Calu3 (cell line): Measurements from ENCODE around the gene BDKRB2. TPM values are rescaled to one million over a fixed set of nuclear protein-coding genes. Genes with fewer than 3 reads are reported as not detected.

Experiments used
- BruUV-seq: library from RNA; stranded (reverse); fragments of 400-500 nt; replicated peaks from 2 replicates; lab custom pipeline; 2021; lab: Mats Ljungman, UMichigan
- CTCF ChIA-PET: fragments of 300-600 bp; sonication (Branson Sonifier 250); formaldehyde crosslinking; loops from one replicate; lab custom pipeline; 2022; ENCODE audit warnings: antibody characterized with exemption; lab: Charles Lee
- DNase-seq: peaks from one replicate; pipeline ENCODE4 v3.0.0; 2022
- H3K27ac Mint-ChIP-seq: one replicate; pipeline ENCODE4 v1.8.0; 2022; ENCODE audit warnings: mixed read lengths; ENCODE audit not compliant: unreplicated experiment
- H3K27me3 Mint-ChIP-seq: one replicate; pipeline ENCODE4 v1.8.0; 2022; ENCODE audit warnings: mixed read lengths; ENCODE audit not compliant: unreplicated experiment
- H3K36me3 Mint-ChIP-seq: one replicate; pipeline ENCODE4 v1.8.0; 2022; ENCODE audit warnings: mild to moderate bottlenecking, moderate library complexity, mixed read lengths; ENCODE audit not compliant: insufficient read depth, unreplicated experiment
- H3K4me1 Mint-ChIP-seq: one replicate; pipeline ENCODE4 v1.8.0; 2022; ENCODE audit warnings: mild to moderate bottlenecking, low read depth, mixed read lengths; ENCODE audit not compliant: unreplicated experiment
- H3K4me3 Mint-ChIP-seq: one replicate; pipeline ENCODE4 v1.8.0; 2022; ENCODE audit warnings: mild to moderate bottlenecking, low read depth, moderate library complexity, mixed read lengths; ENCODE audit not compliant: unreplicated experiment
- H3K9me3 Mint-ChIP-seq: one replicate; pipeline ENCODE4 v1.8.0; 2022; ENCODE audit warnings: low read depth, mixed read lengths; ENCODE audit not compliant: unreplicated experiment
- CTCF ChIP-seq: fragments of 200-600 bp; IDR thresholded peaks from one replicate; pipeline ENCODE4 v1.8.0; 2022; ENCODE audit warnings: antibody characterized with exemption; ENCODE audit not compliant: unreplicated experiment
- intact Hi-C: fragments of 100-400 bp; cut with micrococcal nuclease; formaldehyde crosslinking; loops from one replicate; pipeline ENCODE4 v1.10.0; 2022; ENCODE audit not compliant: unreplicated experiment
- total RNA-seq: library from RNA; stranded (reverse); gene quantifications from 2 replicates; pipeline ENCODE4 v1.2.3, GENCODE V29; 2022

Gene BDKRB2
- total RNA-seq, 1 experiment from 2014 or later = 0.28 TPM

GRCh38 chr14:96225745-96226151 lies 21.1 kb downstream of the BDKRB2 start:
- no peaks in the 10 kb centered on the region for H3K9me3 Mint-ChIP-seq
- intact Hi-C loops = no loop called here
- no peak overlapping the region for H3K27ac Mint-ChIP-seq
- CTCF ChIA-PET = no interaction called here
- TF ChIP-seq CTCF = no peak
- BruUV-seq = no TSS peak
- no peak for DNase-seq
- H3K36me3 Mint-ChIP-seq = no peaks in the 10 kb centered on the region
- H3K4me3 Mint-ChIP-seq = no peak overlapping the region
- no peaks in the 10 kb centered on the region for H3K4me1 Mint-ChIP-seq
- H3K27me3 Mint-ChIP-seq = peaks cover 26% of the 10 kb centered on the region

GRCh38 chr14:96227428-96227827 lies 22.8 kb downstream of the BDKRB2 start:
- no peak for TF ChIP-seq CTCF
- Mint-ChIP-seq H3K36me3 (no peaks in the 10 kb centered on the region), H3K4me3 (no peak overlapping the region), H3K4me1 (no peaks in the 10 kb centered on the region), H3K27ac (no peak overlapping the region), H3K27me3 (peaks cover 12% of the 10 kb centered on the region), H3K9me3 (no peaks in the 10 kb centered on the region)
- BruUV-seq = no TSS peak
- CTCF ChIA-PET = no interaction called here
- no peak for DNase-seq
- intact Hi-C loops = no loop called here

GRCh38 chr14:96229315-96229714 lies 24.7 kb downstream of the BDKRB2 start:
- no peaks in the 10 kb centered on the region for H3K9me3 Mint-ChIP-seq
- DNase-seq = no peak
- intact Hi-C loops = no loop called here
- H3K27ac Mint-ChIP-seq = no peak overlapping the region
- no peak overlapping the region for H3K4me3 Mint-ChIP-seq
- no peaks in the 10 kb centered on the region for H3K36me3 Mint-ChIP-seq
- H3K4me1 Mint-ChIP-seq = no peaks in the 10 kb centered on the region
- peaks cover 12% of the 10 kb centered on the region for H3K27me3 Mint-ChIP-seq
- BruUV-seq = no TSS peak
- no peak for TF ChIP-seq CTCF
- CTCF ChIA-PET = interaction anchor here (0.6 kb wide), 1 partner anchor 13 kb away, joined by 5 read pairs; no protein-coding TSS in a partner anchor

- no TSS peak for BruUV-seq
- H3K4me3 Mint-ChIP-seq = no peak overlapping the region
- intact Hi-C loops = no loop called here
- no peak overlapping the region for H3K27ac Mint-ChIP-seq
- H3K36me3 Mint-ChIP-seq = no peaks in the 10 kb centered on the region
- H3K4me1 Mint-ChIP-seq = no peaks in the 10 kb centered on the region
- DNase-seq = no peak
- CTCF ChIA-PET = no interaction called here
- no peak for TF ChIP-seq CTCF
- H3K27me3 Mint-ChIP-seq = peaks cover 12% of the 10 kb centered on the region
- no peaks in the 10 kb centered on the region for H3K9me3 Mint-ChIP-seq
Measured at GRCh38 chr14:96231056-96231455, 26.4 kb downstream of the BDKRB2 start.
